NCI-H187 (cell line): ENCODE data around the gene DPEP3.

Experiments
- DNase-seq, 2 experiments: peaks; one replicate each; lab custom pipeline; 2025; lab: John Stamatoyannopoulos, UW

The DPEP3 gene

DNA sequence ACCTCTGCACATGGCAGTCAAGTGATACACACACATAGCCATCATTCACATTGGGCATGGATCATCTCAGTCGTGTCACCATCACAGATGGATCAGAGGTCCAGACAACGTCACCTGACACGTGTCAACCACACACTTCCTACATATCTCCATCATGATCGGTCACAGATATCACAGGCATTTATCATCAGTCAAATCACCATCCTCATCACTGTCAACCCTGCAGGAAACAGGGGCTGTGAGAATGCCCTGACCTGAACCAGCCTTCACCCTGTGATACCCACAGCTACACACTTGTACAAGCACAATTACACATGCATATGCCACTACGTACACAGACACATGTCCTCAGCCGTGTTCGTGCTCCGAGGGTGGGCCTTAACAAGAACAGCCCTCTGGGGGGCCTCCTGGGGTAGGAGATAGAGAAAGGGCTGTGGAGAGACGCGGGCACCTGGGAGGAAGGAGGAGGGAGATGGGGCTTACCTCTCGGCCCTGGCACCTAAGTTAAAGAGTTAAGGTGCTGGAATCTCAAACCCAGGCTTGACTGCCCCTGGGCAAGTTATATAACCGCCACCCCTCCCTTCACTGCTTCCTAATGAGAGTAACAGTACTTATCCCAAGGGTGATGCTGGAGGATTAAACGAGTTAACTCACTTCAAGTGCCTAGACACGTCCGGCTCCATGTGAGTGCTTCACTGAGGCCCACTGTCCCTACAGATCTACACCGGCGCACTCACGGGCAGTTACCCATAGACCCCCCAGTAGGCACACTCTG, 12.9 kb downstream of the DPEP3 start:
- no peak for DNase-seq

DNA sequence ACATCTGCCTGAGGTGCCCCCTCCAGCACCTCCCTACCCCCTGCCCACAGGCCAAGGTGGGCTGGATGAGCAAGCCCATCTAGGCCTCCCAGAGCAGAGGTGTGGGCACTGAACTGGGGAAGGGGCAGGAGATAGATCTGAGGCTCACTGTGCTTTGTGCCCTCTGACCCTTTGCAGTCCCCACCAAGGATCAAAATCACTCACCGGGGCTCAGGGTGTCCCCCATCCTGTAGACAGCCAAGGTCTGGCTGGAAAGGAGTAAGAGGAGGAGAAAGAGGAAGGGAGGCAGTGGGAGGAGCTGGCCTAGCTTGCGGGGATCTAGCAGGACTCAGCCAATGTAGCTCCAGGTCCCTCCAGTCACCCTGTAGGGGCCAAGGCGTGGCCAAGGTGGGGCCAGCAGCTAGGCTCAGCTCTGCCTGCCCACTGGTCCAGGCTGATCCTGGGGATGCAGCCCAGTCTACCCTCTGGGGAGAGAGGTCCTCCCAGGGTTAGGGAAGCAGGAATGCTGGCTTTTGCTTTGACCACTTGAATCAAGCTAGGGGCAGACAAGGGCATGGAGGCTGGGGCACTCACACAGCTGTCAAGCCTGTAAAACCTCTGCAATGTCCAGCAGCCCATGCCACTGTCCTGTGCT, 13.6 kb downstream of the DPEP3 start:
- DNase-seq = no peak

DNA sequence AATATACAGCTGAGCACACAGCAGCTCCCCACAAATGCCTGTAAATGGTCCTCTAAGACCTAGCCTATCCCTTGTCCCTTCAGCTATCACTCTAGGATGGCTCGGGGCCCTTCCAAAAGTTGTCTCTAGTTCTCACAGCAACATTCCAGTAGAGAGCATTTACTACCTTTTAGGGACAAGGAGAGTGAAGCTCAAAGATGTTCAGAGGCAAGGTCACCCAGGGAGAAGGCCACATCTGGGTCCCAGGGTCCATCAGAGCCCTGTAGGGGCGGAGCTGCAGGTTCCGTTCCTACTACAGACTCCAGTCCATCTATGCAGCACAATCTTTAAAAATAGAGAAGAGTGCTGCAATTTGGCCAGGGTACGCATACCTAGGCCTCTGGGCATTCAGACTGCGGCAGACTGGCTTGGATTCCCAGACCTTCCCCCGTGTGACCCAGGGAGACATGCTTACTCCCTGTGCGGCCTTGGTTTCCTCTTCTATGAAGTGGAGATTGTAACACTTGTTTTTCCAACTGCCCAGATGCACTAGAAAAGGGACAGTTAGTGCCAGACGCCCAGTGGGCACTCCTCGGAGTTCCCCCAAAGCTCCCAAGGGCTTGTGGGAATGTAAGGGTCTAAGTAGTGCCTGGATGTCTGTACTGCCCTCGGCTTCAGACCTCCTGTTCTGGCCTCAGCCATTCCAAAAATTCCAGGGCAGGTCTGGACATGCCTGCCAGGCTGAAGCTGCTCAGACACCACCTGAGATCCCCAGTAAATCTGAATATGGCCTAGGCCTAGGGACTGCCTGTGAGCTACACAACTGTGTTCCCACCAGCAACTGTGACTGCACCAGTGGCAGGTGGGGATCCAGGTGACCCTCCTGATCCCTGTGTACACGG, 14.4 kb downstream of the DPEP3 start:
- DNase-seq = no peak

DNA sequence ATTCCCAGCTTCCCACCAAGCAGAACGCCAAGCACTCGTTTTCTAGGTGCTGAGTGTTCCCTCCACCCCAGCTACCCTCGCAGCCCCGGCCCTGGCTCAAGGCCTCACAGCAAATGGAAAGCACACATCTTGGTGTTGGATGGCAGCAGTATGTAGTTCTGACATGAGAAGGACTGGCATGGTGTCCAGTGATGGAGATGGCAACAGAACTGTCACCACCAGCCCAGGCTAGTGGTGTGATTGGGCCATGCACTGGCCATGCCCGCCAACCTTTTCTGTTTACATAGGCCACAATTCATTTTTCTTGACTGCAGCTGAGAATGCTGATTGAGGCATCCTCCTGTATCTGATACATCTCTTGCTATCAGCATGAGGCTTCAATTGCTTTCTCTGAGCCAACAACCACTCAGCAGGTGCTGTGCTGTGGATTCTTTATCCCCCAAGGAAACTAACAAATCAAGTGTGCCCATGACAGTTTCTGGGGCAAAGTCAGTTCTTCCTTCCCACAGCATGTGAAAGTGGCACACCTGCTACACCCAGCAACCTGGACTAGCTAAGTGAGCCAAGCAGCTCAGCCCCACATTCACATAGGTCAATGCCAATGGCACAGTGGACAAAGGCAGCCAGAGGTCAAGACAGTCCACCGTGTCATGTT, 15.7 kb downstream of the DPEP3 start:
- no peak for DNase-seq

DNA sequence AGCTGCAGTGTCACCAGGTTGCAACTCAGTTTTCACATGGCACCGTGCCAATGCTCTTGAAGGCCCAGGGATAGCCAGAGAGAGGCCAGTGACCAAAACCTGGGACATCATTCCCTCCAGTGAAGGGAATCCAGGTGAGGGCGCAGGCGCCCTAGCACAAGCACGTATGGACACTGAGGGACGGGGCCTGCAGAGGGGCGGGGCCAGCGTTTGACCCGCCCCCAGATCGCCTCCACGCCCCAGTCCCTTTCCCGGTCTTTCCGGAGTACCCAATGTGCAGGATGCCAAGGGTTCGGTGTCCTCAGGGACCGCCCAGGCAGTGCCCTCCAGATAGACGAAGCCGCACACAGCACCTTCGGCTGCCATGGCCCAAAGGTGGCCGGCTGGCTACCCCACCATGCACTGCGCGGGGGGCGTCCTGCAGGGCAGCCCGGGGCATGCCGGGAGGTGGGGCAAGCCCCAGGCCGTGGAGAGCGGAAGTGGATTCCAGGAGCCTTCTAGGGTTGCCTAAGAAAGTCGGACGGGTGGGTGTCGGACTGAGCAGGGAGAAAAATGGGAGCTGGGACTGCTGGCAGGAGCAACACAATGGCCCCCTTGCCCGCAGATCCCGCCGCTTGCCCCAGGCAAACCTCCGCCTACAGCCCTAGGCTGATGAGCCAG, 16.5 kb downstream of the DPEP3 start:
- DNase-seq = no peak

DNA sequence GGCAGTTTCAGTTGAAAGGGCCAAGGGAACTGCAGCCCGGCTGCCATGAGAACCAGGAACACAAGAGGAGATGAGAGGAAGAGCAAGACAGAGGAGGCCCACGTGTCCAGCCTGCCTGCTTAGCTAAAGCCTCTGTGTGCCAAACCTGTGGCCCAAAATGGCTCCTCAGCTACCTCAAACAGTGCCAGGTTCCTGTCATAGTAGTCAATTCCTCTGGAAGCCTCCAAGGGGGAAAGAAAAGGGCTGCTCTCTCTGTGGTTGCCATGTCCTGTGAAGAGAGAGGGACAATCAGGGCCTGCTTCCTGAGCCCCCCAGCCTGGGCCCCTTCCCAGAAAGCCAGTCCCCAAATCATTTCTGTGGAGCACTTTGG, 17.0 kb downstream of the DPEP3 start:
- no peak for DNase-seq

DNA sequence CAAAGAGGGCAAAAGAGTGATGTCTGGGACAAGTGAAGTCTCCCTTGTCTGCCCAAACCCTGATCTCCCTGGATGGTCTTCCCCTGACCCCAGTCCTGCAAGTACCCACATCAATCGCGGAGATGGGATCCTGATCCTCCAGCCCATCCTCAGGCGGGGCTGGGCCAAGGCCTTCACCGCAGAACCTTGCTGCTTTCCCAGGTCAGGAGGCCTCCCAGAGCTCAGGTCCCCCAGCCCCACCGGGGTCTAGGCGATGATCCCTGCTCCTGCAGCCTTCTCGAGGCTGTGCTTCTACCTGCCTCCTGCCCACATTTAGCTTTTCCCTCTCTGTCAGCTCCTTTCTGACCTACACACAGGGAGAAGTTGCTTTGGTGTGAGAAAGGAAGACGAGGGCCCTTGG, 18.2 kb downstream of the DPEP3 start:
- DNase-seq = no peak

DNA sequence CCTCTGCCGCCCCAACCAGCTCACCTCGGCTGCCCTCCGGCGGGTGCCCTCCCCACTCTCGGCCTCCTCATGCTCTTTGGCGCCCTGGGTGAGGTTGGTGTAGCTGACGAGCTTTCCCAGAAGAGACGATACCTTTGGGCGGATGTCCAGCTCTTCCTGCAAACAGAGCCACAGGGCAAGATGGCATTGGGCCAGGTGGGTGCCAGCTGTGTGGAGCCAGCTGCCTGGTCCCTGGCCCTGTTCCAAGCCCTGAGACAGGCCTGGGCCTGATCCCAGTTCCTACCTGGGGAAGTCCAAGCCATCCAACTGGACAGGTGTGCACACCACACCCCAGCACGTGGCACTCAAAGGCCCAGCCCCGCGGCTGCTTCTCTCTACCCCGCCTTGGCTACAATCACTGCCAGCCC, 18.7 kb downstream of the DPEP3 start:
- DNase-seq = peak; percentile 79 to 86

DNA sequence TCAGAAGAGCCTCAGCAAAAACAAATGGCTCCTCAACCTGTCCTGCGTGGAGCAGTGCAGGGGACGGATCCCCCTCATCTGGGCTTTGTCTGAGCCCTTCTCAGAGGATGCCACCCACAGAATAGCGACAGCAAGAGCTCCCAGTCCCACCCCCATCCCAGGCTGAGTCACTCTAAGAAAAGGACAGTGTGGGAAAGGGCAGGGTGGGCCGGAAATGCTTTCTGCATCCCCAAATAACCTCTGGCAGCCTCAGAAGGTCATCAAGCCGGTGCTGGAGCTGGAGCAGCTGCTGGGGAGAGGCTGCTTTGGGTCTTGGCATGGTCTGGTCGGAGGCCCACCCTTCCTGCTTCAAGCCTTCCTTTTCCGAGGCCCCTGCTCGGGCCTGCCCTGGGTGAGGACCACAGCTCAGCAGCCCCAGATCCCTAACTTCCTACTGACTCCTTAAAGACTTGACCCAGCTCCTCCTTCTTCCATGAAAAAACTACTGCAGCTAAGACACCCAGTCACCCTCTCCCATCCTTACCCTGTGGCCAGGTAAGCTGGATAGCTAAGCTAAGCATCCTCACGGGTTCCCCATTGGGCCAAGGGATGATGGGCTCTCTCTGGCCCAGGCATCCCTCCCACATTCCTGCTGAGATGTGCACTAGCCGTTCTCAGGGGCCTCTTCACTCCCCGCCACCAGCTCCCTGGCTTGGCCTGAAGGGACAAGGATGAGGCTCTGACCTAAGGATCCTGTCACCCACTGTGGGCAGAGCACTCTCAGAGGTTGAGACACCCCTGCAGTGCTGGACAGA, 20.6 kb downstream of the DPEP3 start:
- no peak for DNase-seq

DNA sequence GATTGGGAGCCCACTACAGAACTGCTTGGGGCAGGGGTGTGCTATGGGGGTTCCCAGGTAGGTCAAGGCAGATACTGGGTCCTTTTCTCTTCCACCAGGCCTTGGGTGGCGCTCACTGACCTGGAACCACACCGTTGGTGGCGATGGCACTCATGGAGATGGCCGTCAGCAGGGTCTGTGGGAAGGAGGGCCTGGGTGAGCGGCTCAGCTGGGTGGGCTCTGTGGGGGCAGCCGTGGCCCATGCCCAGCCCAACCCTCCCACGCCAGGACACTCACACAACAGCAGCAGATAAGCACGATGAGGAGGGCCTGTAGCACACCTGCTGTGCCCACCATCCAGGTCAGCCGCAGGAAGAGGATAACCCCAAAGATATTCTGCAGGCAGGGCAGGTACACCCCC, 22.7 kb downstream of the DPEP3 start:
- no peak for DNase-seq

DNA sequence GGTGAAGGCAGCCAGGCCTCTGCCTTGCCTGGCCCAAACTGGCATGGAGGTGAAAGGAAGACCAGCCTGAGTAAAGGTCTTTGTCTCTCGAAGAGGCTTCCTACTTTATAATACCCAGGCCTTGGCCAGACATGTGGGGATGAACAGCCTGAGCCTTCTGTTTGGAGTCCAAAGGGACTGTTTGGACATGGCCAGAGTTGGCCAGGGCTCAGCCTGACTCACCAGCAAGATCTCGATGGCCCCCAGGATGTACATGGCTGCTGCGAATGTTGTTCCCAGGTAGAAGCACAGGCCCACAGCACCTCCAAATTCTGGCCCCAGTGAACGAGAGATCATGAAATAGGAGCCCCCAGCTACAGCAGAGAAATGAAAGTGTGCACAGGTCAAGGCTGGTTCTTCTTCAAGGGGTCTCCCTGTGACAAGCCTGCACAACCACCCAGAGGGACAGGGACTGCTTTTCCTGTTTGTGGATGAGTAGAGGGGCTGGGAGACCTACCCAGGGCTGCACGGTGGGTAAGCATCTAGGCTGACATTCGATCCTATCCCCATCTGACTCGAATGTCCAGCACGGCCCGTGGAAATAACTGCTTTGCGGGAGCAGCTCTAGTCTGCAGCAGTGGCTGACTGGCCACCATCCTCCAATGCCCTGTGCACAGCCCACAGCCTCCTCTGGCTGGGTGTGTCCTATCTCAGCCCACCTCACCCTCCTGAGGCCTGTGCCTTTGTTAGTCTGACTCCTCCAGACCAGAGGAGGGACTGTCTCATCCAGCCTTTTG, 25.7 kb downstream of the DPEP3 start:
- DNase-seq = no peak

DNA sequence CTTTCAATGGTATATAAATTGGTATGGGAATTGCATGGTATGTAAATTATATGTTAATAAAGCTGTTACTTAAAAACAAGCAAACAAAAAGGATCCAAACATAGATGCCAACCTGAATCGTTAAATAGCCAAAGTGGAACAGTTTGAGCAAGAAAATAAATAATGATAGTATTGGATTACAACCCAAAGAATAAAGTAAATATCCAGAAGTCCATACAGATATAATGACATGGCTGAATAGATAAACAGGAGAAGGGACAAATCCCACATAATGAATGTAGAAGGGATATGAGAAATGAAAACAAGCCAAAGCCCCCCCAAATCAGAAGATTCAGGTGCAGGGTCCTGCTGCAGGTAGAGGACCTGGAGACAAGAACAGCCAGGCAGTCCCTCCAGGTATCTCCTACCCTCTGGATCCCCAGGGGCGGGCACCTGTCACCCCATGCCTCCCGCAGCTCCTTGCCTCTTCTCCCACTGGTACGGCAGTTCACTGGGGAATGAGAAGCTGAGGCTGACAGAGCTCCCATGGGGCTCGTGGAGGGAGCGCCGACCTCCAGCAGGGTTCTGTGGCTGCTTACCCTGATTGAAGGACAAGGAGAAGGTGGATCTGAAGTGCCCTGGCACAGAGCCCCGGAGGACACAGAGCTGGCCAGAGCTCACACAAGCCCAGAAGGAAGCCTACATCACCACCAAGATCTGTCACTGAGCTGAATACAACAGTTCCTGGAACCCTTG, 26.5 kb downstream of the DPEP3 start:
- no peak for DNase-seq

DNA sequence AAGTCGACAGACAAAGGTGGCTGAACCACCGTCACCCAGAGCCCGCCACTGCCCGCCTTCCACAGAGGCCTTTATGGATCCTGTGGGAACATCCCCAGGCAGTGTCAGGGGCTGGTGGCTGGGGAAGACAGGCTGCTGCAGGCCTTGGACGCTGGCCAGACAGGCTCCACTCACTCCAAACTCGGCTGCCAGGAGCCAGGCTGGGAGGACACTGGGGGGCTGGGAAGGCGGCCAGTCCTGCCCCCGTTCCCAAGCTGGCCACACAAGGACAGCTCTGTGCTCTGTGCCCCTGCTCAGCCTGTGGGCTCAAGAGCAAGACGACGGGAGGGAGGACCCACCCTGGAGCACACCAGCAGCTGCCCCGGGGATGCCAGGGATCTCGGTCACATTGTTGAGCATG, 28.8 kb downstream of the DPEP3 start:
- no peak for DNase-seq

DNA sequence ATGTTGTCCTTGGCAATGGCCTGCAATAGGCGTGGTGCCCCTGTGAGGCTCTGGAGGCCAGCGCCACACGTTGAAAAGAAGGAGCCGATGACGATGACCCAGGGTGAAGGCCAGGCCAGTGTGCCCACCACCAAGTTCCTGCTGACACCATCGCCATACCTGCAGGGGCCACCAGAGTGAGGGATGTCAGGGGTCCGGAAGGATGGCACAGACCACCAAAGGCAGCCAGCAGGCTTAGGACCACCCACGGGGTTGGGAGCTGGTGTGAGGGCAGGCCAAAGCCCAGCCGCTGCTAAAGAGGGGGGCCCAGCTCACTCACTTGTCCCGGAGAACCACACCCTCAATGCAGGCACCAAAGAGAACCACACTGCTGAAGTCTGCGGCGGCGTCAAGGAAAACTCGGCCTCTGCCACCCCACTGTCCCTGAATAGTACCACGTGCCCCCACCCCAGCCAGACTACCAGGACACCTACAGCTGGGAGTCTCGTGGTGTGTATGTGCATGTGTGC, 29.9 kb downstream of the DPEP3 start:
- DNase-seq = no peak

DNA sequence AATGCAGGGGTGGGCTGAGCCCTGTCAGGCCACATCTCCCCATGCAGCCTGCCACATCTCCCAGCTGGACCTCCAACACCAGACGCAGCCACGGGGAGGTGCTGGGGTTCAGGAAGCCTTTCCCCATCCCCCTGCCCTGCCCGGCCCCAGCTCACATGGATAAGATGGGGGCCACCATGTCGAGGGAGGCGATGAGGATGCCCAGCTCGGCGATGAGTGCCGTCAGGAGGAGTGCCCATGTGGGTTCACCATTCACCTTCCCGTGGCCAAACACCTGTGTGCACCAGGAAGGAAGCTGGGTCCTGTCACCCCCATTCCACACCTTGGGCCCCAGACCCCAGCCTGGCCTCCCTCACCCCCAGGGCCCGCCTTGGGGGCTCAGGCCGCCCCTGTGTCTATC, 30.7 kb downstream of the DPEP3 start:
- no peak for DNase-seq

DNA sequence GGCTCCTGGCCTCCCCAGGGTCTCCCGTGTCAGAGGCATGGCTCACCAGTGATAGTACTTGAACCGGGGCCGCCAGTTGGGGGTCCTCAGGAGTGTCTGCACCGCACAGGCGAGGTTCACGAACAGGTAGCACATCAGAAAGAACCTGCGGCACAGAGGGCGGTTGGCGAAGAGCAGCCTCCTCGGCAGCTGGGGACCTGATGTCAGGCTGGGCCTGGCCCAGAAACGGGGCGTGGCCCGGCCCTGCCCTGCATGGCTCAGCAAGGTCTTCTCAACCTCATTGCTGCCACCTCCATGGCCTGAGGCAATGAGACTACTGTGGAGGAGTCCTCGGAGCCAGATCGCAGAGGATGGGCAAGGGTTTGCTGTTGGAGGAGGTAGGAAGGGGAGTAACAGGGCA, 32.3 kb downstream of the DPEP3 start:
- no peak for DNase-seq

DNA sequence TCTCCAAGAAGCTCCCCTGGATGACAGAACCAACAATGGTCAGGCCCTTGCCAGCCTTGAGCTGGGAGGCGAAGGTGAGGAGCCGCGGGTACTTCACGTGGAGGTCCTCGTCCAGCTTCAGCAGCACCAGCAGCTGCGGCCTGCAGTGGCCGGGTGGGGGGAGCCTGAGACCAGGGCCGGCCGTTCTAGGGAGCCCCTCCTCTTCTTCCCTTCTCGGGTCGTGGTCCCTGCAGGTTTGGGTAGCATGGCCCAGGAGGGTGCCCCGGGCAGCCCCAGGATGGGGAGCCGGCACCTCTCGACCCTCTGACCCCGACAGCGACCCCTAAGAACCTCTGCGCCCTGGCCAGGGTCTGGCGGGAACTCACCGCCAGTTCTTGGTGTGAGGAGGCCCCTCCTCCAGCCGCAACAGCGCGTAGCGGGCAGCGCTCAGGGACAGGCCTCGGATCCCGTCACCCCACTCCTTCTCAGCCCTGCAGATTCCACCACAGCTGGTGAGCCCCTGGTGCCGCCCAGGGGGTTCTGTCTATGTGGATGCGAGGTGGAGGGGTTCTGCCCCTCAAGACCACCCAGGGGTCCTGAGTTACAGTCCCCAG, 33.2 kb downstream of the DPEP3 start:
- DNase-seq = no peak

DNA sequence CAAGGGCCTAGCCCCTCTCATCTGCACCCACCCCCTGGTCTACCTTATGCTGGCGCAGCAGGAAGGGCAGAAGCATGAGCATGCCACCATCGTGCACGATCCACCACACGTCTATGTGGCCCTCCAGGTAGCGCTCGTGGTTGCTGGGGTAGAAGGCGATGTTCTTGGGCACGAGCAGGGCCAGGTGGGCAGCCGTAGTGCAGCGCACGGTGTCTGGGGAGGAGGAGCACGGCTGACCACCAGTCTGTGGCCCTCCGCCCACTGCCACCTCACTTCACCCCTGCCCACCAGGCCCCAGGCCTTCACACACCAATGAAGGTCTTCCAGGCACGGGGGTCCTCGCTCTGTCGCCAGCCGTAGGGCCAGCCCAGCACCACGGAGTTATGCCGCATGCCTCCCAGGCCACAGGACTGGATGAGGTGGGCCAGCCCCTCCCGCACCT, 34.1 kb downstream of the DPEP3 start:
- DNase-seq = no peak

DNA sequence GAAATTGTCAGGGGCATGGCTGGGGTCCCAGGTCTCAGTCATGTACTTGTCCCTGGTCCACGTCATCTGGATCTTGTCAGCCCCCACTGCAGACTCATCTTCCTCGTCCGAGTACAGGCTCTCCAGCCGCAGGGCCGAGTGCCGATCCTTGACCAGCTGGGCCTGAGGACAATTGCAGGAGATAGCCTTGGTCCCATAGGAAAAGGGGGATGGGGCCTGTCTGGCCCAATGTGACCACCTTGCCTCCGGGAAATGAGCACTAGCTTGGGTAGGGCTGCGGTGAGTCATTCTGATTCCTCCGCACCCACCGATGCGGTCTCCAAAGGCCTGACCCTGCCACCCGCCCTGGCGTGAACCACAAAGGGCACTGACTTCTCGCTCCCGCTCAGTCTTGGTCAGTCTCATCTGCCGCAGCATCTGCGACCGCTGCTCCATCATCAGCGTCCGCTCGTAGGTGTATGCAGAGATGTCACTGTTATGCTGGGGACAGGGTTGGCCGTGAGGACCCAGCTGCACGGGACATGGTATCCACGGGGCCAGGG, 34.8 kb downstream of the DPEP3 start:
- no peak for DNase-seq
